GM13977 (cell line): Measurements from ENCODE around the gene RASGEF1C.

Experiments
- DNase-seq: peaks from one replicate; pipeline ENCODE4 v3.0.0; 2012; ENCODE audit warnings: low spot score
- in situ Hi-C: fragments of 300-500 bp; cut with MboI; formaldehyde crosslinking; loops from one replicate; pipeline ENCODE4 v1.12.0; 2022; ENCODE audit warnings: low sequenced_read_pairs, low pct_unique_long_range_greater_than_20kb, mixed read lengths, inconsistent platforms; ENCODE audit not compliant: unreplicated experiment
- TF ChIP-seq, protein P1 (sequence below): IDR thresholded peaks from 2 replicates; pipeline ENCODE4 v1.5.1; 2012; ENCODE audit warnings: mild to moderate bottlenecking, control low read depth; ENCODE audit not compliant: insufficient read depth; ENCODE audit errors: extremely low read depth, missing control alignments

The RASGEF1C gene

DNA sequence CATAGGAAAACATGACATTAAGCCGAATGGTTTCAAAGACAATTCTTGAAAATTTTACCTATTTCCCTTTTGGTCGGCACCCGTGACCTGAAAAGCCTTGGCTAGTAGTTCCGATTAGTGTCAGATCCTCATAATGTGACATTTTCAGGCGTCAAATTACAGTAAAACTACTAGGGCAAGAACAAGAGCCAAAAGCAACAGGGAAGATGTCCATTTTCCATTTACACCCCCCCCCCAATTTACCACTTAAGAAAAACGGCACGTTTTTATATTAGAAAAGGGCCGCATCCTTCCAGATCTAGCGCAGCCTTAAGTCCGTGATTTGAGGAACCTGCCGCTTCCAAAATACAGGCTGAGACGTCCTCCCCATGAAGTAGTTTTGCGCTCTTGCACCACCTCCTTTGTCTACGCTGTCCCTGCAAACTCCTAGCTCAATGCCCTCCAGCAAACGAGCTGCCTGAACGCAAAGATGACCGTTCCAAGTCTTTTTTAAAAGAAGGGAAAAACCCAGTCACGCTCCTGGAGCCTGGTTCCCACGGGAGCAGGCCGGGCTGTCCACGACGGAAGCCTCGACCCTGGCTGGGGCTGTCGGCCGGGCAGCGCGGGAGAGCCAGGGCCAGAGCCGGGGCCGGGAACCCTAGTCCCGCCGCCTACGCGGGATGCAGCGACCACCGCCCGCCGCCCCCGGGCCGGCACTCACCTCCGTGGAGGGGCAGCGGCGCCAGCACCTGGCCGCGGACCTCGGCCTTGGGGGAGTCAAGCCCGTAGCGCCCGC lies 138.1 kb downstream of the RASGEF1C start:
- DNase-seq = no peak
- TF ChIP-seq, protein P1, sequence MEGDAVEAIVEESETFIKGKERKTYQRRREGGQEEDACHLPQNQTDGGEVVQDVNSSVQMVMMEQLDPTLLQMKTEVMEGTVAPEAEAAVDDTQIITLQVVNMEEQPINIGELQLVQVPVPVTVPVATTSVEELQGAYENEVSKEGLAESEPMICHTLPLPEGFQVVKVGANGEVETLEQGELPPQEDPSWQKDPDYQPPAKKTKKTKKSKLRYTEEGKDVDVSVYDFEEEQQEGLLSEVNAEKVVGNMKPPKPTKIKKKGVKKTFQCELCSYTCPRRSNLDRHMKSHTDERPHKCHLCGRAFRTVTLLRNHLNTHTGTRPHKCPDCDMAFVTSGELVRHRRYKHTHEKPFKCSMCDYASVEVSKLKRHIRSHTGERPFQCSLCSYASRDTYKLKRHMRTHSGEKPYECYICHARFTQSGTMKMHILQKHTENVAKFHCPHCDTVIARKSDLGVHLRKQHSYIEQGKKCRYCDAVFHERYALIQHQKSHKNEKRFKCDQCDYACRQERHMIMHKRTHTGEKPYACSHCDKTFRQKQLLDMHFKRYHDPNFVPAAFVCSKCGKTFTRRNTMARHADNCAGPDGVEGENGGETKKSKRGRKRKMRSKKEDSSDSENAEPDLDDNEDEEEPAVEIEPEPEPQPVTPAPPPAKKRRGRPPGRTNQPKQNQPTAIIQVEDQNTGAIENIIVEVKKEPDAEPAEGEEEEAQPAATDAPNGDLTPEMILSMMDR = no peak

DNA sequence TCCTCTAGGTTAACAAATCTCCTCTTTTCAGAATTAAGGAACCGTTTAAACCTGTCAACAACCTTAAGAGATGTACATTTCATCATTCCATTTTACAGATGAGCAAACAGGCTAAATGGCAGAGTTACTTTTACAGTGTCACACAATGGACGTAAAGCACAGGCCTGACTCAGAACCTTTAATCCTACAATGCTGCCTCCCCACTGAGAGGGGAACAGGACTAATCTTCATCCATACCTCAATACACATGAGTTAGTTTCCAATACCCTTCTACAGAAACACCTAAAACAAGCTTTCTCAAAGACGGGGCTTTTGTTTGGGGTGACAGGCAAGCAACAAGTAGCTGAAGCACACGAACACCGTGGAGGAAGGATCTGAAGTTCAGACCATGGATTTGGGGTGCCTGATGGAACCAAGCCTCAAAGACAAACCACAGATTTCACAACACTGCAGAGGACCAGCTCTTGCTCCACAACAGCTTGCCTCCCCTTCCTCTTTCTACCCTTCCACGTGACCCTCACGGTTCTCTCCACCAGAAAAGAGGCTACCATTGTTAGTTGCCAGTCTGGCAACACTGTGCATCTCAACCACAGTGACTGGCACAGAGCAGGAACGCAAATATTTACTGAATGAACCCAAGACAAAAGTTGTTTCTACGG lies 139.3 kb downstream of the RASGEF1C start:
- TF ChIP-seq, protein P1 = no peak
- in situ Hi-C loops = no loop called here
- DNase-seq = no peak

More for the DNA sequence above, 138.1 kb downstream of the RASGEF1C start:
- in situ Hi-C loops = no loop called here

DNA sequence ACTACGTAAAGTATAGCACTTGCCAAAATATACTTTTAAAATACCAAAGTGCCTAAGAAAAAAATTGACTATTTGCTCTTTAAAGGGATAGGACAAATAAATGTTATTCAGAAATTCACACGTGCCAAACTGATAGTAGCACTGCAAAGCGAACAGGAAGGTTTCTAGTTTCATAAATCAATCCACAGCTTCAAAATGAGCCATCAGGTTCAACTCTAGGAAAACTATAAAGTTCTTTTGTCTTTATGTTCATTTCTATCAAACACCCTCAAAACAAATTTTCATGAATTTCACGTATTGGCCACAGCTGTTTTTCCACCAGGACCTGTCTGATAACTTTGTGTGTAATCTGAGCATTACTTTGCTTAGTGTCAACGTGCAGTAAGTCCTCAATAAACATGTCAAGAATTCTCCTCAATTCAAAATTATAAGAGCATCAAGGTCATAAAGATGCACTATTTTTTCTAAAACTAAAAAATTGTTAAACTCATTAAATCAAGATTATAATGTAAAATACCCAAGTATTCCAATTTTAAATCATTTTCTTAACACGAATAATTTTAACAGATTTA lies 140.4 kb downstream of the RASGEF1C start:
- in situ Hi-C loops = no loop called here
- DNase-seq = no peak
- TF ChIP-seq, protein P1 = no peak

DNA sequence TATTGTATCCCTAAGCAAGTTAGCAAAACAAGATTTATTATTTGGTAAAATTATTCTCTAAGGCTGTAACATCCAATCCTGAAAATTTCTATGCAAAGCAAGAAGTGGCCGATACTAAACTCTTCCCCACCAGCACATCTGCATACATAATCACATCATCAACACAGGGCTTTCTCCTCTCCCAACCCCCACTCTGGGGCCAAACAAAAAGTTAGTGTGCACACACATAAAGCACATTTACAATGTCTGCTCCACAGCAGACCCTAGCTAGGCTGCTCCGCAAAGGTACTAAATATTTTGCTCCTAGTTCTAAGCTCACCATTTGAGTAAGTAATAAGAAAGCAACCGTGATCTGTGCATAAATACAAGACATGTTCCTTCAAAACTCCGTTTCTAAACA lies 141.0 kb downstream of the RASGEF1C start:
- in situ Hi-C loops = no loop called here
- no peak for DNase-seq

DNA sequence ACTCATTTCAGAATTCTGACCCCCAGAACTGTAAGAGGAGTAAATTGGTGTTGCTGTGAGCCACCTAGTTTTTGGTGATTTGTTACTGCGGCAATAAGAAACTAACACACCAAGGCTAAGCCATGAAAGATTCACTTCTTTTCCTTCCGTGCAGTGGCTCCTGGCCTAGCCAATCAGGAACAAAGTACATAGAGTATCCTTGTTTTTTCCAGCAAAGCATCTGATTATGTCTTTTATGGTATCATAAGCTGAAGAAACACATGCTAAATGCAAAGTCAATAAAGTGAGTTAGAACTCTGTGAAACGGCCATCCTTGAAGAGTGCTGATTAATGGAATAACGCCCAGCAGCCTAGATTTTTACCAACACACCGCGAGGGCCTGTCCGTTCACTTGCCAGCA lies 148.8 kb downstream of the RASGEF1C start:
- TF ChIP-seq, protein P1 = no peak
- DNase-seq = no peak
- in situ Hi-C loops = no loop called here

More for the DNA sequence above, 141.0 kb downstream of the RASGEF1C start:
- TF ChIP-seq, protein P1 = no peak

DNA sequence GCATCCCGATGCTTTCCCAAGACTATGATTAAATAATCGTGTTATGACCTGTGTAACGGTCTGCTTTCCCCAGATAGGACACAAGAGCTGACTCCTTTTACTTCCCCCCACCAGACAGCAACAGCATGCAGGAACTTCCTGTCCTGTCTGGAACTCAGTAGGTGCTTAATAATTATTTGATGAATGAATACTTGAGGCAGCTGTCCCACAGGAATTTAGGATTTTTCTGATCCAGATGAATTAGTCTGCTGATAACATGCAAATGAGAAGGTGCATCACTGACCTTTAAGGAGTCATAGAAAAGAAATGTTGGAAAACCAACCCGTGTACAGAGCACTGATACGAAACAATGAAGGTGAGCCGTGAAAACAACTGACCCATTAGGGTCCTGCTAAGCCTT lies 149.7 kb downstream of the RASGEF1C start:
- DNase-seq = no peak
- in situ Hi-C loops = no loop called here
- TF ChIP-seq, protein P1 = no peak
